Small intestine (tissue), 7 donors: ENCODE data around the gene SLIT1. TPM values are rescaled to one million over a fixed set of nuclear protein-coding genes. Genes with fewer than 3 reads are reported as not detected.

Experiments
- DNase-seq, 2 donors: peaks; one replicate each; pipeline versions ENCODE4 v3.0.0 to v3.0.0-alpha.2; 2013
- FAIRE-seq: peaks from 2 replicates; lab custom pipeline; 2012; peaks lifted over from hg19 to GRCh38; lab: Jason Lieb, UNC
- H3K27ac ChIP-seq, 3 donors: one replicate each; pipeline ENCODE4 v1.5.1; 2013; ENCODE audit warnings: low read length in 2 of 3, mild to moderate bottlenecking in 2 of 3, control low read depth in 1 of 3, inconsistent platforms in 1 of 3, low read depth in 1 of 3, moderate library complexity in 1 of 3
- H3K27me3 ChIP-seq, 3 donors: one replicate each; pipeline ENCODE4 v1.6.1; 2013; ENCODE audit warnings: low read length in 3 of 3, inconsistent platforms in 1 of 3; ENCODE audit not compliant: control insufficient read depth in 3 of 3, insufficient read depth in 3 of 3
- H3K36me3 ChIP-seq, 3 donors: one replicate each; pipeline ENCODE4 v1.6.1; 2013; ENCODE audit warnings: low read length in 3 of 3, inconsistent platforms in 1 of 3, low read depth in 1 of 3, mild to moderate bottlenecking in 1 of 3, moderate library complexity in 1 of 3; ENCODE audit not compliant: control insufficient read depth in 3 of 3, insufficient read depth in 2 of 3
- H3K4me1 ChIP-seq, 3 donors: one replicate each; pipeline ENCODE4 v1.6.1; 2013; ENCODE audit warnings: low read length in 2 of 3, inconsistent platforms in 1 of 3, low read depth in 1 of 3, mild to moderate bottlenecking in 1 of 3, moderate library complexity in 1 of 3; ENCODE audit not compliant: control insufficient read depth in 3 of 3, insufficient read depth in 2 of 3
- H3K4me3 ChIP-seq, 3 donors: one replicate each; pipeline ENCODE4 v1.5.1; 2013; ENCODE audit warnings: low read length in 3 of 3, control low read depth in 1 of 3, inconsistent platforms in 1 of 3, low read depth in 1 of 3, mild to moderate bottlenecking in 1 of 3, moderate library complexity in 1 of 3
- H3K9me3 ChIP-seq, 2 donors: one replicate each; pipeline ENCODE4 v1.6.1; 2013; ENCODE audit warnings: low read depth in 1 of 2, low read length in 1 of 2; ENCODE audit not compliant: control insufficient read depth in 2 of 2, insufficient read depth in 1 of 2
- WGBS, 3 donors: extraction: QIAGEN DNeasy Blood & Tissue Kit; methylation state at CpG; one replicate each; pipeline ENCODE4 v1.1.7; 2013; 5-methylcytosine and 5-hydroxymethylcytosine counted together
- polyA plus RNA-seq, 4 donors: library from polyadenylated mRNA; stranded (reverse) in 3 of 4; unstranded in 1 of 4; fragments of 200-250 nt in 3 of 4; fragments of 120-200 nt in 1 of 4; gene quantifications; one replicate each; pipeline versions ENCODE4 v1.2.1 to v1.2.3, GENCODE V29; 2013
- donor health status: healthy with polysubstance abuse.
- donor health status: control.
- donor health status: control.
- donor health status: Bipolar disorder and iron deficiency.
- donor health status: healthy.

The SLIT1 gene
- polyA plus RNA-seq, 4 donors: under 0.01 to 0.40 (median 0.12) TPM; not detected in 1

DNA sequence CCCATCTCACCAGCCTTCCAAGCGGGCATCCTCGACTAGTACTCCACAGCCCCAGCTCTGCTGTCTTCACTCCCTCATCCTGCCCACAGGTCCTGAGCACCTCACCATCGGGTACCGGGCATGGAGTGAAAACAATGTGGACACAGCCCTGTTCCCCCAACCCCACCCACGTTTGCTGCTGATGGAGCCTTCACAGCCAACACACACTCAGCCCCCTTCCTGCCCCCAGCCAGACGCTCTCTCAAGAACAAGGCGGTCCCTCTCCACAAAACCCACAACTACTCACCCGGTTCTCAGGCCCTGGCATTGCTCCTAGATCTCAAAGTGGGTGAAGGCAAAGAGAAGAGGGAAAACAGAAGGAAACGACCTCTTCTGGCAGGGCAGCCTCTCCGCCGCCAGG is 56.1 kb downstream of the SLIT1 start:
- H3K27ac ChIP-seq: no peak overlapping the region

DNA sequence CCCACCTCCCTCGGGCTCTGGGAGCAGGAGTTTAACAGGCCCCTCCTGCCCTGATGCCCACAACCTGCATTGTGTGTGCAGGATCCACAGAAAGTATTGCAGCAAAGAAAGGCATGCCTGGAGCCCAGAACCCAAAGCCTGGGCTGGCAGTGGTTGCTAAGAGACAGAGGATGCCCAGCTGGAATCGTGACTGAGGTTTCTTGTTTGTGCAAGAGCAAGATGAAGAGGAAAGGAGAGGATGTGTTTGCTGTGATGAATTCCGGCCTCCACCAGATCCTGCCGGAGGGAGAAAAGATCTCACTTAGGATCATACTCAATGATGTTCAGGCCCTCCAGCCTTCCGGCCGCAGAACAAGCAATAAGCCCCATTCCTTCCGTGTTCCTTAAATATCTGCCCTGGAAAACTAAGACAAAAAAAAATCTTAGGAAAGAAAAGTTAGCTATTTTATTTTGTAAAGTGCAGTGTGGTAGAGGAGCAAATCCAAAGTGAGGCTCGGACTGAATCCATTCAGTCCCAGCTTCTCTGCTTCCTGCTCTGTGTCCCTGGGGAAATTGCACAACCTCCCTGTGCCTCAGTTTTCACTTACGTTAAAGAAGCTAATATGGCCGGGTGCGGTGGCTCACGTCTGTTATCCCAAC is 57.1 kb downstream of the SLIT1 start:
- no peak overlapping the region for H3K4me3 ChIP-seq
- H3K27me3 ChIP-seq: no peaks in the 10 kb centered on the region
- H3K27ac ChIP-seq: no peak overlapping the region
- no peaks in the 10 kb centered on the region for H3K9me3 ChIP-seq
- H3K36me3 ChIP-seq: no peaks in the 10 kb centered on the region
- no peak for FAIRE-seq
- WGBS, 3 donors: 70 to 71% (median 70%) methylated on average over 12 of the region's 12 CpGs
- DNase-seq: no peak
- no peaks in the 10 kb centered on the region for H3K4me1 ChIP-seq

More for the DNA sequence above, 56.1 kb downstream of the SLIT1 start:
- FAIRE-seq (no peak), DNase-seq (no peak)
- no peaks in the 10 kb centered on the region for H3K27me3 ChIP-seq
- H3K4me1 ChIP-seq: no peaks in the 10 kb centered on the region
- no peaks in the 10 kb centered on the region for H3K9me3 ChIP-seq
- H3K36me3 ChIP-seq: no peaks in the 10 kb centered on the region
- no peak overlapping the region for H3K4me3 ChIP-seq
- WGBS, 3 donors: 54 to 64% (median 62%) methylated on average over 11 of the region's 11 CpGs

DNA sequence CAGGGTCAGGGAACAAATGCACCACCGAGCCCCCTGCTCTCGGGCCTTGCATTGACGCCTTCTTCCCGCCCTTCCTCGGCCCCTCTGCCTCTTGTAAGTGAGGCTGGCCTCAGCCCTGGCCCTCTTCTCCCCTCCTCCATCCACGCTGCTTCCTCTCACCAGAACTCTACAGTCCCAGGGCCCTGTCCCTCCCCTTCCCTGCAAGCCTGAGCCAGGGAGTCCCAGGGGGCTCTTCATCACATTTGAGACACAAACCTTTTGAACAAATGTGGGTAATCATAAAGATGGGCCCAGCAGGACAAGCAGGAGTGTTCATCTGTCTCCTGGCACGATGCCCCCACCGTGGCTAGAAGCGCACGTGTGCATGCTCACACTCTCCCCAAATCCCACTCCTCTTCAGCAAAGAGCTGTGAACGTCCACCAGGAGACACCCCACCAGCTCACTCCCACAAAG is 57.7 kb downstream of the SLIT1 start:
- no peaks in the 10 kb centered on the region for H3K4me1 ChIP-seq
- H3K9me3 ChIP-seq: no peaks in the 10 kb centered on the region
- no peak overlapping the region for H3K4me3 ChIP-seq
- DNase-seq: no peak
- WGBS, 3 donors: 69 to 74% (median 70%) methylated on average over 11 of the region's 11 CpGs
- H3K27ac ChIP-seq: no peak overlapping the region
- H3K27me3 ChIP-seq: peaks cover 0 to 2% (median 0%) of the 10 kb centered on the region in 3 donors
- FAIRE-seq: no peak
- H3K36me3 ChIP-seq: no peaks in the 10 kb centered on the region

DNA sequence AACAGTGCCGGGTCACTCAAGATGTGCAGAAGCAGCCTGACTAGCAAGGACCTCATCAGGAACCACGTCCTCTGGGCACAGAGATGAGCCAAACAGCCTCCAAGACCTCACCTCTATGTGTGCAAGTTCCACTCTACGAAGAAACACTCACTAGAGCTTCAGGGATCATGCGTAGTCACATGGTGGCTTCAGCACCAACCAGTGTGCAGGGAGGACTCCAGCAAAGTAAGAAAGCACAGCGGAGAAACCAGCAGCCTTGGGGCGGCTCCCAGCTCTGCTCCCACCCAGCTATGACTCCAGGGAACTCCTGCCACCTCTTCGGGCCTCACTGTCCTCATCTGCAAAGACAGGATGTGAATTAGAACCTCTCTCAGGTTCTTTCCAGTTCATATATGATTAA is 58.2 kb downstream of the SLIT1 start:
- H3K36me3 ChIP-seq: no peaks in the 10 kb centered on the region
- no peak for FAIRE-seq
- 58 to 71% (median 66%) methylated on average over 7 of the region's 7 CpGs for WGBS, 3 donors

DNA sequence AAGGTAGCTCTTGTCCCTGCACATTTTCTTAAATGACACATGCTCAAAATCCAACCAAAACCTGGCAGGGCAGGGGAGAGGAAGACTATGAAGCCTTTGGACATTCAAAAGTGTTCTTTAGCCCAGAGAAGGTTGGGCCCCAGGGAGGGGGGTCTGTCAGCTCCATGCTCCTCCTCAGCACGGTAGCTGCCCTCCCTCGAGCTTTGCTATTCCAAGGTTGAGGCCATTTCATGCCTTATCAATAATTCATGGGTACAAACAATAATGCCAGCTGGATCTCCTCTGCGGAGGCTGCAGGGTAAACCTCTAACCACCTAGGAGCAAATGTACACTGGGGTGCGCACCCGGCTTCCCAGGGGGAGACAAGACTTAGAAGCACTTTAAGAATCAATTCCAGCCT is 61.5 kb downstream of the SLIT1 start:
- no peaks in the 10 kb centered on the region for H3K9me3 ChIP-seq
- no peak overlapping the region for H3K27ac ChIP-seq
- DNase-seq (no peak), FAIRE-seq (no peak)
- no peaks in the 10 kb centered on the region for H3K4me1 ChIP-seq
- 56 to 76% (median 57%) methylated on average over 5 of the region's 5 CpGs for WGBS, 3 donors
- H3K36me3 ChIP-seq: no peaks in the 10 kb centered on the region
- peaks cover 0 to 4% (median 2%) of the 10 kb centered on the region in 3 donors for H3K27me3 ChIP-seq
- no peak overlapping the region for H3K4me3 ChIP-seq

More for the DNA sequence above, 58.2 kb downstream of the SLIT1 start:
- no peaks in the 10 kb centered on the region for H3K4me1 ChIP-seq
- H3K27me3 ChIP-seq: peaks cover 0 to 4% (median 0%) of the 10 kb centered on the region in 3 donors
- H3K9me3 ChIP-seq: no peaks in the 10 kb centered on the region
- peak in 1 of 2 donors; percentile 2 for DNase-seq
- no peak overlapping the region for H3K27ac ChIP-seq
- H3K4me3 ChIP-seq: no peak overlapping the region

DNA sequence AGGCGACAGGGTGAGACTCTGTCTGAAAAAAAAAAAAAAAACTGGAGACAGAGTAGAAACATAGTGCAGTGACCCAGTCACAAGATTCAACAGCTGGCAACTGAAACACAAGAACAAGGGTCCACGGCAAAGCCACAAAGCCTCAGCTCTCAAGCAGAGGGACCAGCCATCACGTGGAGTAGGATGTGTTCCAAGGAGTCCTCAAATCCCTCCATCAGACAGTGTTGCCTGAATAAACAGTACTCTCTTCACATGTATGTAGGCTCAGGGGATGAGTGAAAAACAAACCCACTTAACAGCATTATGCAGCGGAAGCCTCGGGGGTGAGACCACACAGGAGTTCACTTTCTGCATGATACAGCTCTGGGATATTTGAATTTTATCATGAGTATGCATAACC is 62.0 kb downstream of the SLIT1 start:
- Histone ChIP-seq H3K27me3 (peaks cover 0 to 4% (median 2%) of the 10 kb centered on the region in 3 donors), H3K4me1 (no peaks in the 10 kb centered on the region), H3K4me3 (no peak overlapping the region), H3K9me3 (no peaks in the 10 kb centered on the region), H3K36me3 (no peaks in the 10 kb centered on the region), H3K27ac (no peak overlapping the region)
- DNase-seq: no peak
- FAIRE-seq: no peak
- 63 to 69% (median 68%) methylated on average over 5 of the region's 5 CpGs for WGBS, 3 donors

DNA sequence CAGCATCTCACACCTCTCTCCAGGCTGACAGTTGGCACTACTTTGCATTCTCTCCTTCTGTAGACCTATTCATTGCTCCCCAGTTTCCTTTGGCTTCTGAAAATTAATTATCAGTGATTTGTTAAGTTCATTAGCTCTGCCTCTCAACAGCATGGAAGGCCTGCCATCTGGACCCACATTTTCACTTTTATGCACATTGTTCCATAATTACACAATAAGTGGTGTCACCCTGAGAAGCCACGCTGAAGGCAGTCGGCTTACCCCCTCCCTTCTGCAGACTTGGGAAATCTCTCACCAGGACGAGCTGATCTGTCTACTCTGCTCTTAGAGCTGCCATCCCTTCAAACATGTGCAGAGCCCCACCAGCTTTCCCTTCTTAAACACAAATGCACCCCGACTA is 64.7 kb downstream of the SLIT1 start:
- Histone ChIP-seq H3K27ac (no peak overlapping the region), H3K27me3 (peaks cover 0 to 4% (median 2%) of the 10 kb centered on the region in 3 donors), H3K9me3 (no peaks in the 10 kb centered on the region), H3K4me3 (no peak overlapping the region), H3K36me3 (no peaks in the 10 kb centered on the region), H3K4me1 (no peaks in the 10 kb centered on the region)
- no peak for DNase-seq
- no peak for FAIRE-seq
- WGBS, 3 donors: 69 to 72% (median 72%) methylated on average over 4 of the region's 4 CpGs

DNA sequence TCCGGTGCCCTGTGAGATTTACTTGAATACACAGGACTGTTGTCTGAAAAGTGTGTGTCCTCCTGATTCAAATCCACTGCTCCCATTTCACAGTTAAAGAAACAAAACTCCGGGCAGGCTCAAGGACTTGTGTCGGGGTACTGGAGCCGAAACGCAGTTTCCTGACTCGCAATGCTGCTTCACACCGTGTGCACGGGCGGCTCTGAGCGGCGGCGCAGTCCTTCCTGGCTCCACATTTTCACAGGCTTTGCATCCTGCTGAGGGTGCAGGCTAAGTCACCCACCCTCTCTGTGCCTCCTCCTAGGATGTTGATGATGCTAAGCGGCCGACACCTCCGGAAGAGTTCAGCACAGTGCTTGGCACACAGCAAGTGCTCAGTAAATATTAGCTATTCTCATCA is 65.4 kb downstream of the SLIT1 start:
- Histone ChIP-seq H3K36me3 (no peaks in the 10 kb centered on the region), H3K9me3 (no peaks in the 10 kb centered on the region), H3K27ac (no peak overlapping the region), H3K4me3 (no peak overlapping the region), H3K4me1 (no peaks in the 10 kb centered on the region), H3K27me3 (peaks cover 0 to 4% (median 2%) of the 10 kb centered on the region in 3 donors)
- no peak for DNase-seq
- WGBS, 3 donors: 84 to 86% (median 84%) methylated on average over 15 of the region's 15 CpGs
- FAIRE-seq: no peak
